DMS153 treated with DMSO at 0.1 percent for 48 hours (cell line): ENCODE data around the gene CAMK4.
"Not testable (repeated sequence)": the region's sequence is repeated elsewhere in the genome, so short reads cannot be mapped to it uniquely, and the experiment has no call there.

Experiments
- DNase-seq: peaks from one replicate; lab custom pipeline; 2025; ENCODE audit not compliant: unreplicated experiment; lab: John Stamatoyannopoulos, UW

CAMK4 gene

DNA sequence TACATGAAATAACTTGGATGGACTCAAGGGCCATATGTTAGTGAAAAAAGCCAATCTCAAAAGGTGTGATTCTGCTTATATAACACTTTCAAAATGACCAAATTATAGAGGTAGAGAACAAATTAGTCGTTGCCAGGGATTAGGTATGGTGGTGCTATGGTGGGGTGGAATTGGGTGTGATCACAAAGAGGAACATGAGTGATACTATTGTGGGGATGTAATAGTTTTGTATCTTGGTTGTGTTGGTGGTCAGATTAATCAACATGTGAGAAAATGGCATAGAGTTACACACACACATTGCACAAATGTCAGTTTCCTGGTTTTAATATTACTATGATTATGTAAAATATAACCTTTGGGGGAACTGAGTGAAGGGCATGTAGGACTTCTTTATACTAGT is 31.9 kb downstream of the CAMK4 start:
- DNase-seq: no peak

- not testable (repeated sequence) for DNase-seq
Measured at GRCh38 chr5:111257610-111258009, 33.4 kb downstream of the CAMK4 start.

- no peak for DNase-seq
Measured at GRCh38 chr5:111259636-111260035, 35.5 kb downstream of the CAMK4 start.

GRCh38 chr5:111261610-111262009 is 37.4 kb downstream of the CAMK4 start:
- no peak for DNase-seq

GRCh38 chr5:111262153-111262552 is 38.0 kb downstream of the CAMK4 start:
- DNase-seq: no peak

DNA sequence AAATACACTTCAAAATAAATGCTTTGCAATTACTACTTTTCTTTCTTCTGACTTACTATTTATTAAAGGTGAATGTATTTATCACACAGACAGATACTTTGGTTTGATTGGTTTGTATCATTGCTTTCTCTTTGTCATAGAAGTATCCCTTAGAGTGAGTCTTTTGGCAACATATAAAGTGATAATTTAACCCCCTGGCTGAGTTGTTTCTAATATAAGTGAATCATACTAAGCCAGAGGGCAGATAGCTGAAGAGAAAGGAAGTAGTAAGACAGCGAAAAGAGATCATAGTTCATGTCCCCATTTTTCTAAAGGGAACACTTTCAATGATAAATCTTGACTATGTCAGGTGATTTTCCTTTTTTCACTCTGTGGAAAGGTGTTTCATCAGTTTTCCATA is 38.6 kb downstream of the CAMK4 start:
- no peak for DNase-seq

DNA sequence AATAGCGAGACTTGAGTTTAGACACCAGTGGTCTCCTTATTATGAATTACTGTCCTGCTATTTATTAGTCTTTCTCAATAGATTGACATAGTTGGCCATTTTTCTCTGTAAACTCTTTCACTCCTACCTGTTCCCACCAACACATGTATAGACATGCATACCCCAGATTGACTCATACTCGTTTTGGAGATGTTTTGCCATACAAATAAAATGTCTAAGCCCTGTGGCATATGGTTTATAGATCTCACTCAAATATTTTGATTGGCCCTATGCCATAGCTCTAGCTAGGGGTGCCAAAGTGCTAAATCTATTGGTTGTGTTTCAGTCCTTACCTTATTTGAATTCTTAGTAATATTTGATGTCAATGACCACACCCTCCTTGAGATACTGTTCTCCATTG is 42.3 kb downstream of the CAMK4 start:
- DNase-seq: no peak

DNA sequence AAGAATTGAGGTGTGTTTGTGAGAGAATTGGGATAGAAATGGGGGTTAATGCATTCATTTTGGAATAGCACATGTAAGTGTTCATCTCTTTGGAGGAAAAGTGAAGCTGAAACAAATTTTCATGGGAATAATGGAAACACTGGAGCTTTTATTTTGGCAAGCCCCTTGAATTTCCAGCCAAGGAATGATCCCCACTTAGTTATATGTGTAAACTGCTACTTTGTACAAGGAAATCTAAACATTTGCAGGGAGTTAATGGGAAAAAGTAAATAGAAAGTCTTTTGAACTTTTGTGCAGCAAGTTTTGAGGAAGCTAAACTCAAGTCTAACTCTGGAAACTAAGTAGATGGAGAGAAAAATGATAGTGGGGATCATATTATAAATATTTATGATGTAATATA is 44.1 kb downstream of the CAMK4 start:
- DNase-seq: no peak

GRCh38 chr5:111271885-111272284 is 47.7 kb downstream of the CAMK4 start:
- no peak for DNase-seq

DNA sequence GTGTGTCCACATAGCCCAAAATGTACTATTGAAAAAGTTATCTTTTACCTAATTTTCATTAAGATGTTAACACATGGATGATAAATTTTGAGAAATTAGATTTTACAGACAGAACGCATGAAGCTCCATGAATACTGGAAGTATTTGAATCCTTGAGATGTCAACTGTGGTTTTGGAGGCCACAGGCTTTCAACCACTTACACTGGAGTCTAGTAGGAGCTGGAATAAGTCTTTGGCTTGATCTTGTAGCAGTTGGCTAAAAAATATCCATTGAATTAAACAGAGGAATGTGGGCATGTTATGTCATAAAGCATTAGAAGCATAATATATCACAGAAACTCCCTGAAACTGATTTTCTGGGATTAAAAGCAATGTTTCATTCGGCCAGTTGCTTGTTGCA is 52.9 kb downstream of the CAMK4 start:
- no peak for DNase-seq

DNA sequence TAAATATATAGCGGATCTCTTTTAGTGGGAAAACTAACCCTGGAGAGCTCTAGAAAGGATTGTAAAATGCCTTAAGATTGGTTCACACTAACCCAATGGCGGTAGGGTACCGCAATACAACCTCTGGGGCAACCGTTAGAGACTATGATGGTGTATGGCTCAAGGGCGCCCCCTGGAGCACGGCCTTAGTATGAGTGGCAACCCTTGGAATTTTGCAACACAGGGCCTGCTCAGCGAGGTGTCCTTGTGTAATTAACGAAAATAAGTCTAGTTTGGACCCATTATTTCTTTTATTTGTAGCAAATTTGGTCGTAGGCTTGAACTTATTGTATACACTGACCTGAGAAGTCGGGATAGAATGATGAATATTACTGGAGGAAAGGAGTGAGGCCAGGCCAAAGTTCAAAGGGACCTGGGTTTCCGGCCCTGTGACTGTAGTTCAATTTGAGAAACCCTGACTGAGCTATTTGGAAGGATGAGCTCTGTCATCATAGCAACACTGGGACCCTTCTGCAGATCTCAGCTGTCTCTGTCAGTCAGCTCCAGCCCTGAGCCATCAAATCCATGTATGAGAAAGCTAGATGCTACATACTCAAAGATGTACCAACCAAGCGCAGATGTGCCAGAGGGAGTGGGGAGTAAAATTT is 54.8 kb downstream of the CAMK4 start:
- no peak for DNase-seq

DNA sequence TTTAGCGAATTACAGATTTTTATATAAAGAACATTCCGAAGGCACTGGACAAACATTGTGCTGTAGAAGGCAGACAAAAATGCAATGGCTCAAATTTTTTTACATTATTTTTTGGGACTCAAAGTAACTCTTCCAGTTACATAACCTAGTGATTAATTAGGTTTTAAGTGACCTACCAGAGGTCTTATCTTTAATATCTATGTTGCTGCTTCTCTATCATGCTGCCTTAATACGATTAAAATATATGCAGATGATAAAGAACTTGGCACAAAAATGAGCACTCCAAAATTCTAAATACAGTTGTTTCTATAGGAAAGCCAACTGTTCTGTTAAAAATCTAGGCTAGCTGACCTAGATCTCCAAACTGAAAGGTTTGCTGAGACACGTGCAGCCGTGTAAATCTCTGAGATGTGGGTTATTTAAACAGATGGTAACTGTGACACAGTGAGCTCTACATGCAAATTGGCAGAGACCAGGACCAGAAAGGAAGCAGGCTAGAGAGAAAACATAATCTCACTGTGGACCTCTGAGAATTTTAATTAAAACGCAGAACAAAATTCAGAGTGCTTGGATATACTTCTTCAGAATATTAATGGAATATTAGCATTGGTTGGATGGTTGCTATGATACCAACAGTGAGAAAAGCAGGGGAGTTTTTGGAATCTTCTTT is 56.2 kb downstream of the CAMK4 start:
- DNase-seq: no peak

- DNase-seq: no peak
Measured at GRCh38 chr5:111282798-111283197, 58.6 kb downstream of the CAMK4 start.

- DNase-seq: no peak
Measured at GRCh38 chr5:111284825-111285224, 60.6 kb downstream of the CAMK4 start.

DNA sequence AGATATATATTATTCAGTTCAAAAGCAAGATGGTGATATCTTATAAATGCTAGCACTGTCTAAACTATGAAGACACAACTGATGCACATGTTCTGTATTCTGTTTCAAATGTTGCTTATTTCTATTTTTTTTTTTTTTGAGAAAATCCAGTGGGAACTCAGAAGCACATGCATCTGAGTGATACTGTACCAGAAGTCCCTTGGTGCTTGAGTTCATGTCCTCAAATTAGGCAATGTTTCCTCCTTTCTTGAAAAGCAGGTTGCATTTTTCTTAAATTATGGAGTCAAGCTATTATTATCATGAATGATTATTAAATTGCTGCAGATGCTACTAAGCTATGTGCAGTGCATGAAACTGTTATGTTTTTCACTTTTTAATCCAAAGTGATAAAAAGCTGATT is 70.4 kb downstream of the CAMK4 start:
- no peak for DNase-seq

DNA sequence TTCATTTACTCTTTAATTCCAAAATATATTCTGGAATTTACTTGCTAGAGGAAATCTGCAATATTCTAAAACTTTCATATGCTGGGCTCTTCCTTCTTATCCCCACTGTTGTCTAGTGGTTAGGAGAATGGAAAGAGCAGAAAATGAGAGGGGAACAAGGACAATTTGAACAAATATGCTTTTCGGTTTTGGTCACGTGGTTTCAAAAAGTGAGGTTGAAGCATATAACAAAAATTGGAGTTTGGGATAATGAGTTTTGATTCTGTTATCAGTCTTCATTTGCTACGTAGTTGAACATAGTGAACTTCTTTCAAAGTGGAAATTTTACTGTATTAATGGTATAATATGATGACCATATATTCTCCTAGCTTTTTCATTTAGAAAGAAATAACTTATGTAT is 71.5 kb downstream of the CAMK4 start:
- DNase-seq: no peak

DNA sequence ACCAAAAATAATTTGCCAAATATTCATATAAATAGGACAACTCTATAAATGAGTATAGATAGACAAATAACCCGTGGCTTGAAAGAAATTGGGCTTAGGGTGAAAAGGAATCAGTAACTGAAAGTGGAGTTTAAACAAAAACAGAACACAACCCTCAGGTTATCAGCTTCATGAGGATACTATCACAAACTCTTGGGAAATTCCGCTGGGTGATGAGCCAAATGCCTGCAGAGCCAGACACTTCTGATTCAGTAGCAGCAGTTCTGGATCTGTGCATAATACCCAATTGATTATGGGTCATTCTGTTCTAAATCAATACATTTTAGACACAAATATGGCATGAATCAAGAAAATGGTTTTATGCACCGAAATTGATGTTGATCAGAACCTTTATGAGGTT is 72.4 kb downstream of the CAMK4 start:
- no peak for DNase-seq

DNA sequence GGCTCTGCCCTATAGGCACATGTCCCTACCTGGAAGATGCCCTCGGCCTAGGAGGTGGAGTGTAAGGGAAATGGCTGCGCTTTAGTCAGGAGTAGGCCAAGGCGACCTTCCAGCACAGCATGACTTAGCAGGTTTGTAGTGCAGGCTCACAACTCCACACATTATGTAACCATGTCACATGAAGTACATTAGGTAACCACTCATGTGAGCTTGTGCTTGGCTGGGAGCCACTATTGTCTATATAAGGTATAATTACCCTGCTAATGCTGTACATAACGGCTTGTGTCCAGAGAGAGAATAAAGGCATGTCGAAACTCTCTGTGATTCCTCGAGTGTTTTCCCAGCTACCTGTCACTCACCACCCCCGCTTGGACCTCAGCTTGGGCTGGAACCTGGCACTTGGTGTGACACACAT is 74.9 kb downstream of the CAMK4 start:
- no peak for DNase-seq

GRCh38 chr5:111299831-111300432 is 75.7 kb downstream of the CAMK4 start:
- DNase-seq: no peak

DNA sequence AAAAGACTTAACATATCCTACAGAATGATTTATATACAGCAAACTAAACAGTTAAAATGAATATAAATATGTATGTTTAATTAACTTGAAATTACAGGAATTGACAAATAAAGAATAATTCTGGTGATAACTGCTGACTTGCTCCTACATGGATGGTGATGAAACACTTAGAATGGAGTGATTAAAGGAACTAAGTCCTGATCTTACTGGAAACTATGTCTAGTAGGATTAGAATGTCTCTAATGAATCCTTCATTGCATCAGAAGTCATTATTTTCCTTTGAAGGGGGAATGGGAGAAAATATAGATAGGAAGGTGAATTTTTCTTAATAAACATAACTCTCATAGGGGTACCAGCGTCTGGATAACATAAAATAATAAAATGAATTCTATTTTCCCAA is 77.1 kb downstream of the CAMK4 start:
- DNase-seq: no peak

GRCh38 chr5:111302043-111302442 is 77.9 kb downstream of the CAMK4 start:
- DNase-seq: not testable (repeated sequence)

GRCh38 chr5:111308951-111309350 is 84.8 kb downstream of the CAMK4 start:
- DNase-seq: no peak

DNA sequence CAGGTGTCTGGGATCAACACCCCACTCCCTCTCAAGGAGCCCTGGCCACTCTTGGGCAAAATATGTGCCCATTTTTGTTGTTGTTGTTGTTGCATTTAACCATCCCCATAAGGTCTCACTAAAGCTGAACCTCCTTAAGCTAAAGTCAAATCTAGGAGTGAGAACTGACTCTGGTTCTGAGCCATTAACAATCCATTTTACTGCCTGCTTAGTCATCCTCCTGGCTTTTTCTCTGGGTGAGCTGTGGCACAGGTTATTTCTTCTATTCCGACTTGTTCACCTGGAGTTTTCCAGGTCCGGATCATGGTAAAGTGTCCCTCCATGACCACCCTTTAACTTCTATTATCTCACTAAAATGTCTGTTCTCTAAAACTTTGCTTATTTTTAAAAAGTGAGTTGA is 85.2 kb downstream of the CAMK4 start:
- DNase-seq: no peak
